Neural cell (in vitro differentiated cells): ENCODE results near the gene LPP. TPM values are rescaled to one million over a fixed set of nuclear protein-coding genes. Genes with fewer than 3 reads are reported as not detected.

Source experiments
- H2AFZ ChIP-seq: fragments of 200-600, 300-800 bp; sonication (generic), shearing (Covaris generic); 2 replicates; pipeline ENCODE4 v1.6.0; 2014; ENCODE audit warnings: low read depth, mild to moderate bottlenecking, antibody characterized with exemption, low read length, moderate library complexity
- H3F3A ChIP-seq: fragments of 200-600 bp; shearing (Covaris generic); 2 replicates; pipeline ENCODE4 v1.6.1; 2016; ENCODE audit warnings: mild to moderate bottlenecking, moderate library complexity, mixed read lengths, antibody characterized with exemption, low read length; ENCODE audit not compliant: insufficient read depth, poor library complexity, severe bottlenecking
- H3K27ac ChIP-seq: fragments of 200-600, 300-800 bp; sonication (generic), shearing (Covaris generic); 2 replicates; pipeline ENCODE4 v1.5.1; 2014; ENCODE audit warnings: mild to moderate bottlenecking, low read length, moderate library complexity
- H3K27me3 ChIP-seq: fragments of 300-800, 200-600 bp; sonication (generic), shearing (Covaris generic); 2 replicates; pipeline ENCODE4 v1.6.0; 2014; ENCODE audit warnings: mild to moderate bottlenecking, low read depth, low read length, moderate library complexity; ENCODE audit not compliant: insufficient read depth
- H3K36me3 ChIP-seq: fragments of 300-800, 200-600 bp; sonication (generic), shearing (Covaris generic); 2 replicates; pipeline ENCODE4 v1.5.1; 2014; ENCODE audit warnings: mild to moderate bottlenecking, antibody characterized with exemption, low read length, moderate library complexity; ENCODE audit not compliant: insufficient read depth
- H3K4me2 ChIP-seq: fragments of 300-800, 200-600 bp; sonication (generic), shearing (Covaris generic); 2 replicates; pipeline ENCODE4 v1.6.0; 2014; ENCODE audit warnings: mild to moderate bottlenecking, low read length
- H3K4me3 ChIP-seq: fragments of 300-800, 200-600 bp; sonication (generic), shearing (Covaris generic); 2 replicates; pipeline ENCODE4 v1.5.1; 2014; ENCODE audit warnings: mild to moderate bottlenecking, low read length, moderate library complexity
- H3K79me2 ChIP-seq: fragments of 200-600 bp; shearing (Covaris generic); replicated peaks from 2 replicates; pipeline ENCODE4 v1.6.0; 2014; ENCODE audit warnings: mild to moderate bottlenecking, low read length, moderate library complexity; ENCODE audit not compliant: insufficient read depth
- H3K9ac ChIP-seq: fragments of 300-800, 200-600 bp; sonication (generic), shearing (Covaris generic); 2 replicates; pipeline ENCODE4 v1.6.1; 2016; ENCODE audit warnings: mild to moderate bottlenecking, low read length, mixed read lengths
- H3K9me2 ChIP-seq: fragments of 200-600 bp; shearing (Covaris generic); 2 replicates; pipeline ENCODE4 v1.6.1; 2016; ENCODE audit warnings: mild to moderate bottlenecking, low read length, mixed read lengths; ENCODE audit not compliant: insufficient read depth
- H3K9me3 ChIP-seq: fragments of 200-600, 300-800 bp; sonication (generic), shearing (Covaris generic); 2 replicates; pipeline ENCODE4 v1.6.1; 2016; ENCODE audit warnings: mild to moderate bottlenecking, mixed run types, low read length, moderate library complexity, mixed read lengths
- H4K20me1 ChIP-seq: fragments of 200-600 bp; shearing (Covaris generic); 2 replicates; pipeline ENCODE4 v1.6.1; 2016; ENCODE audit warnings: mild to moderate bottlenecking, mixed run types; ENCODE audit not compliant: insufficient read depth
- CTCF ChIP-seq: fragments of 450-650 bp; IDR thresholded peaks from 2 replicates; pipeline ENCODE4 v1.5.1; 2014; ENCODE audit warnings: antibody characterized with exemption, mild to moderate bottlenecking, moderate library complexity; ENCODE audit not compliant: poor library complexity, severe bottlenecking
- EP300 ChIP-seq: fragments of 450-650 bp; conservative IDR thresholded peaks from 2 replicates; pipeline ENCODE4 v1.6.1; 2014; ENCODE audit warnings: antibody characterized with exemption, mild to moderate bottlenecking, moderate library complexity; ENCODE audit not compliant: poor library complexity, severe bottlenecking
- EZH2 ChIP-seq: fragments of 200-600, 300-800 bp; shearing (Covaris generic), sonication (generic); IDR thresholded peaks from 2 replicates; pipeline ENCODE4 v1.6.1; 2014; ENCODE audit warnings: antibody characterized with exemption, low read length, borderline replicate concordance, mild to moderate bottlenecking; ENCODE audit not compliant: insufficient read depth, poor library complexity, severe bottlenecking
- MXI1 ChIP-seq: fragments of 450-650 bp; conservative IDR thresholded peaks from 2 replicates; pipeline ENCODE4 v1.6.1; 2014; ENCODE audit warnings: antibody characterized with exemption, mild to moderate bottlenecking; ENCODE audit not compliant: poor library complexity, severe bottlenecking
- POLR2AphosphoS5 ChIP-seq: IDR thresholded peaks from 2 replicates; pipeline ENCODE4 v1.6.1; 2012
- RAD21 ChIP-seq: fragments of 450-650 bp; conservative IDR thresholded peaks from 2 replicates; pipeline ENCODE4 v1.6.1; 2014; ENCODE audit warnings: antibody characterized with exemption, mild to moderate bottlenecking, moderate library complexity
- REST ChIP-seq: IDR thresholded peaks from 2 replicates; pipeline ENCODE4 v1.6.1; 2012; ENCODE audit warnings: borderline replicate concordance
- SMC3 ChIP-seq: fragments of 450-650 bp; conservative IDR thresholded peaks from 2 replicates; pipeline ENCODE4 v1.6.1; 2014; ENCODE audit warnings: antibody characterized with exemption, mild to moderate bottlenecking, moderate library complexity; ENCODE audit not compliant: poor library complexity
- TAF1 ChIP-seq: IDR thresholded peaks from 2 replicates; pipeline ENCODE4 v1.6.1; 2012; ENCODE audit warnings: low read depth
- polyA plus RNA-seq: library from polyadenylated mRNA; depleted of rRNA; stranded (reverse); fragments of >200 nt; gene quantifications from 2 replicates; pipeline ENCODE4 v1.2.3, GENCODE V29; 2014

LPP gene
- polyA plus RNA-seq, 1 donor from 2014 or later = 3.0 TPM

- H3K36me3 ChIP-seq = no peaks in the 10 kb centered on the region
- no peak overlapping the region for H3K4me2 ChIP-seq
- no peak for TF ChIP-seq TAF1
- no peak for TF ChIP-seq EZH2
- no peak for TF ChIP-seq EP300
- TF ChIP-seq SMC3 = no peak
- no peak for TF ChIP-seq MXI1
- no peak for TF ChIP-seq CTCF
- TF ChIP-seq POLR2AphosphoS5 = no peak
- no peak for TF ChIP-seq REST
- no peak for TF ChIP-seq RAD21
- no peak overlapping the region for H2AFZ ChIP-seq
- no peak overlapping the region for H3K4me3 ChIP-seq
- no peaks in the 10 kb centered on the region for H3F3A ChIP-seq
- H3K27me3 ChIP-seq = no peaks in the 10 kb centered on the region
- H4K20me1 ChIP-seq = no peaks in the 10 kb centered on the region
- H3K79me2 ChIP-seq = no peaks in the 10 kb centered on the region
- no peaks in the 10 kb centered on the region for H3K9me2 ChIP-seq
- no peak overlapping the region for H3K9ac ChIP-seq
- H3K27ac ChIP-seq = no peak overlapping the region
- no peaks in the 10 kb centered on the region for H3K9me3 ChIP-seq
Observed at GRCh38 chr3:188571531-188572095, 417.7 kb downstream of the LPP start.

GRCh38 chr3:188573291-188573940 lies 419.5 kb downstream of the LPP start:
- no peak overlapping the region for H3K4me2 ChIP-seq
- no peaks in the 10 kb centered on the region for H4K20me1 ChIP-seq
- H2AFZ ChIP-seq = no peak overlapping the region

More at GRCh38 chr3:188573291-188573940, 419.5 kb downstream of the LPP start:
- Histone ChIP-seq H3K9me2 (no peaks in the 10 kb centered on the region), H3K4me3 (no peak overlapping the region), H3K27ac (no peak overlapping the region), H3K36me3 (no peaks in the 10 kb centered on the region), H3K79me2 (no peaks in the 10 kb centered on the region), H3K9ac (no peak overlapping the region), H3K27me3 (no peaks in the 10 kb centered on the region), H3F3A (no peaks in the 10 kb centered on the region), H3K9me3 (no peaks in the 10 kb centered on the region)
- TF ChIP-seq SMC3 (no peak), TAF1 (no peak), EP300 (no peak), REST (no peak), MXI1 (no peak), POLR2AphosphoS5 (no peak), CTCF (no peak), RAD21 (no peak)
